GM04503 (cell line): ENCODE data around the gene APBB2.
"Not testable (repeated sequence)": the region's sequence is repeated elsewhere in the genome, so short reads cannot be mapped to it uniquely, and the experiment has no call there.

Source experiments
- DNase-seq: peaks from one replicate; pipeline ENCODE4 v3.0.0-alpha.2; 2012; ENCODE audit warnings: low read depth

The APBB2 gene

GRCh38 chr4:41060352-41061334 lies 153.7 kb downstream of the APBB2 start:
- DNase-seq = no peak

- not testable (repeated sequence) for DNase-seq
Observed at GRCh38 chr4:41059411-41059810, 154.9 kb downstream of the APBB2 start.

- no peak for DNase-seq
Observed at GRCh38 chr4:41058426-41058825, 155.9 kb downstream of the APBB2 start.

- DNase-seq = peak; percentile 69
Observed at GRCh38 chr4:41057467-41057866, 156.9 kb downstream of the APBB2 start.

- no peak for DNase-seq
Observed at GRCh38 chr4:41052287-41052686, 162.1 kb downstream of the APBB2 start.

- no peak for DNase-seq
Observed at GRCh38 chr4:41050880-41051775, 163.2 kb downstream of the APBB2 start.

- DNase-seq = no peak
Observed at GRCh38 chr4:41050116-41050515, 164.2 kb downstream of the APBB2 start.

GRCh38 chr4:41049176-41049575 lies 165.2 kb downstream of the APBB2 start:
- not testable (repeated sequence) for DNase-seq

- no peak for DNase-seq
Observed at GRCh38 chr4:41044791-41045190, 169.6 kb downstream of the APBB2 start.

- no peak for DNase-seq
Observed at GRCh38 chr4:41044165-41044564, 170.2 kb downstream of the APBB2 start.

- no peak for DNase-seq
Observed at GRCh38 chr4:41043465-41043864, 170.9 kb downstream of the APBB2 start.

GRCh38 chr4:41041551-41041950 lies 172.8 kb downstream of the APBB2 start:
- no peak for DNase-seq

GRCh38 chr4:41039317-41039716 lies 175.0 kb downstream of the APBB2 start:
- no peak for DNase-seq

GRCh38 chr4:41038304-41038703 lies 176.0 kb downstream of the APBB2 start:
- no peak for DNase-seq

GRCh38 chr4:41029098-41029497 lies 185.2 kb downstream of the APBB2 start:
- DNase-seq = no peak

- peak; percentile 39 for DNase-seq
Observed at GRCh38 chr4:41028392-41029076, 185.8 kb downstream of the APBB2 start.

GRCh38 chr4:41026971-41027370 lies 187.4 kb downstream of the APBB2 start:
- DNase-seq = no peak

GRCh38 chr4:41025824-41026223 lies 188.5 kb downstream of the APBB2 start:
- no peak for DNase-seq

- DNase-seq = no peak
Observed at GRCh38 chr4:41024556-41025491, 189.5 kb downstream of the APBB2 start.

GRCh38 chr4:41022116-41022515 lies 192.2 kb downstream of the APBB2 start:
- no peak for DNase-seq
